HG02623 (cell line): ENCODE results near the gene STON2.
A peak's percentile ranks its signal among the peaks of the same experiment; 100 is the strongest.

ENCODE experiments used
- ATAC-seq: cut with Tn5 transposase; IDR thresholded peaks from one replicate; pipeline ENCODE4 v1.9.1; 2021; ENCODE audit warnings: moderate library complexity; ENCODE audit not compliant: unreplicated experiment

STON2 gene

DNA sequence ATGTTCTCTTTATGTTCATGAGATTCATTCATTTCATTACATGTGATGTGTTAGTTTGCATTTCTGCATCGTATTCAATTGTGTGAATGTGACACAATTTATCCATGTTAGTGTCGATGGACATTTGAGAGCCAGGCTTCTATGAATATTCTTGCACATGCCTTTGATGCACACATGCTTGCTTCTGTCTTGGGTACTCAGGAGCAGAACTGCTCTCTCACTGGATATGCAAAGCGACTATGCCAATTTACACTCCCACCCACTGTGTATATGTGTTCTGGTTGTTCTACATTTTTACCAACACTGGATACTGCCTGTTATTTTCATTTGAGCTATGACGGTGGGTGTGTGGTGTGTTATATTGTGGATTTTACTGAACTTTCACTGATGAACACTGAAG is 95.1 kb downstream of the STON2 start:
- ATAC-seq: no peak

DNA sequence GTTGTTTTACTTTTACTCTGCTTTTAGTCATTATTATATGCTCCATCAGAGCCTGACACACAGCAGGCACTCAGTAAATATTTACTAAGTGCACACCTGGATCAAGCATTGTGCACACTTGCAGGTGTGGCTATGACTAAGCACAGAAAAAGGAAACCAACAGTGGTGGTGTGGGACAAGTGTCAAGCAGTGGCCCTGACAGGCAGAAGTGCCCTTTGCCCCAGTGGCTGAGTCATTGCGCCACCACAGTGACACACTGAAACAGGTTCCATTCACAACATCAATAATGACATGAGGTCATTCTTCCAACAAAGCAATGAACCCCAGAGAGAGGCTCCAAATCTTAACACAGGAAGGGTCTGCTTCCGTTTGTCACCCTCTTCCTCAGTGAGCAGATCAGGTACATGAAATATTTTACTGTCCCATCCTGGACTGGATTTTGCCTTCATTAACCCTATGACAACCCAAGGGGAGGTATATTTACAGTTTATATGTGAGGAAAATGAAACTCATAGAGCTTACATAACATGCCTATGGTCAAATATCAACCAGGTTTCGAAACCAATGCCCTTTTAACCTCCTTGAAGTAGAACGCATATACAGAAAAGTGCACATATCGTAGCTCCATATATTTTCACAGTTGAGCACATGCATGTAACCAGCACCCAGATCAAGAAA is 96.7 kb downstream of the STON2 start:
- ATAC-seq: peak; percentile 94

DNA sequence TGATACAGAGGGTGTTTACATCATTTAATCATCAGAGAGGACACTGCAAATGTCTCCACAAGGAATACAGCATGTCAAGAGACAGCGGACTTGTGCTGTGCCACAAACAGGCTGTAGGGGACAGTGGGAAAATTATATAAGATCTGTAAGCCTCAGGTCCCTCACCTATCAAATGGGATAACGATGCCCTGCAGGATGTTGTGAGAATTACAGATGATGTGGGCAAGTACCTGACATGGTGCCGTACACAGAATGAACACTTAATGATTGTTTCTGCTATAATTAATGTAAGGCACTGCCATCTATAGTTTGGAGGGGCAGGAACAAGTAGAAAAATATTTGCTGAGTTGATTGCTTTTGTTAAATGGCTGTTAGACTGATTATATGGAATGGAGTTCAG is 97.5 kb downstream of the STON2 start:
- ATAC-seq: no peak

DNA sequence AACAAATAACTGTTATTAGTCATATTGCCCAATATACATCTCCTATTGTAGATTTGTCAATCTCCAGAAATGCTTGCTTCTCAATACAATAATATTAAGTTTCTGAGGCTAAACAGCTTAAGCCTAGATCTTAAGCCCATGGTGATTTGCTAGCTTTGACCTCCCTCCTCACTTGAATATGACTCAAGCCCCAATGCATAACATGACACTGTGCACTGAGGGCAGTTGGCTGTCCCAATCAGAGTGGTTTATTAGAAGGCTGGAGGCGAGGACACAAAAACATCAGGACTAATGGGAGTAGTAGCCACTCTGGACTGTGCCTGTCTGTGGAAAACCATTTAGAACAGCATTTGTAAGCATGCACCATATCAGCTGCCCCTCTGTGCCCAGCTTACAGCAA is 98.3 kb downstream of the STON2 start:
- ATAC-seq: no peak

DNA sequence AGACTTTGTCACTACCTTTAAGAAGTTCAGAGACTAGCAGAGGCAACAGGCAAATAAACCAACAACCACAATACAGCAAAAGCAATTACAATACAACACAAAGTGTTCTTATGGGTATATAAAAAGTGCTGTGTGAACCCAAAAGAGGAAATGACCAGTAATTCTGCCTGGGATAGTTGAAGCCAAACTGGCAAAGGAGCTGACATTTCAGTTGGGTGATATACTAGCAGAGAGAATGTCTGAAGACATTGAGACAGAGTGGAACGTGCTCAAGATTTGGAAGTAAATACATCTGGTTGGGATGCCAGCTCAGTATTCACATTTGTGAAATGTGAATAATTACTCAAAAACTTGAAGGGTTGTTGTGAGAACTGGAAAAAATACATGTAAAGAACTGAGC is 98.8 kb downstream of the STON2 start:
- ATAC-seq: no peak

DNA sequence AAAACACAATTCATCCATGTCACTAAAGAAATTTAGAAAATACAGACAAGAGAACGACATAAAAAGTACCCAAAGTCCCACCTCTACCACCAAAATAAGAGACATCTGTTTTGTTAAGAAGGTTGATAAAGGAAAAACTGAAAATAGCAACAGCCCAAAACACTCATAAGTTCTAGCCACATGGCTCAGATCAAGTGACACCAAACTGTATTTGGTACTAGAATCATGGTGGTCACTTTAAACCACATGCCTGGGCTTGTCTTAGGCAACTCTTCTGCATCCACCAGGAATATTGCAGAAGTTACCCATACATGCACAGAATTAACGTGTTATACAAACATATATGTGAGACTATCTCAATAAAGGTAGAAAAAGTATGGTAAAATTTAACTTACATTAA is 101.2 kb downstream of the STON2 start:
- no peak for ATAC-seq

DNA sequence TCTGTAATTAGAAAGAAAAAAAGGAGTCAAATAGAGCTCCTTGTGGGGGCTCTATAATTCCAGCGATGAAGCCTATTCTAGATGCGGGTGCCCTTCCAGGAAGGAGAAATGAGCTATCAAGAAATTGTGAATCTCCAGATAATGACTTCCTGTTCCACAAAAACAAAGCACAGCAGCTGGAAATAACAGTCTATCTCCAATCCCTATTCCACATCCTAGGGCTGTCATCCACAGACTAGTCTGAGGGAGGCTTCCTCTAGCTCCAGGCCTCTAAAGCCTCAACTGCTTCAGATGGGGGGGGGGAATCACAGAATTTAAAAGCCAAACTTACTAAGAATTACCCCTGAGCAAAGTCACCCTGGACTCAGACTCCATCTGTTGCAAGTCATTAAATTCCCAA is 102.0 kb downstream of the STON2 start:
- no peak for ATAC-seq

DNA sequence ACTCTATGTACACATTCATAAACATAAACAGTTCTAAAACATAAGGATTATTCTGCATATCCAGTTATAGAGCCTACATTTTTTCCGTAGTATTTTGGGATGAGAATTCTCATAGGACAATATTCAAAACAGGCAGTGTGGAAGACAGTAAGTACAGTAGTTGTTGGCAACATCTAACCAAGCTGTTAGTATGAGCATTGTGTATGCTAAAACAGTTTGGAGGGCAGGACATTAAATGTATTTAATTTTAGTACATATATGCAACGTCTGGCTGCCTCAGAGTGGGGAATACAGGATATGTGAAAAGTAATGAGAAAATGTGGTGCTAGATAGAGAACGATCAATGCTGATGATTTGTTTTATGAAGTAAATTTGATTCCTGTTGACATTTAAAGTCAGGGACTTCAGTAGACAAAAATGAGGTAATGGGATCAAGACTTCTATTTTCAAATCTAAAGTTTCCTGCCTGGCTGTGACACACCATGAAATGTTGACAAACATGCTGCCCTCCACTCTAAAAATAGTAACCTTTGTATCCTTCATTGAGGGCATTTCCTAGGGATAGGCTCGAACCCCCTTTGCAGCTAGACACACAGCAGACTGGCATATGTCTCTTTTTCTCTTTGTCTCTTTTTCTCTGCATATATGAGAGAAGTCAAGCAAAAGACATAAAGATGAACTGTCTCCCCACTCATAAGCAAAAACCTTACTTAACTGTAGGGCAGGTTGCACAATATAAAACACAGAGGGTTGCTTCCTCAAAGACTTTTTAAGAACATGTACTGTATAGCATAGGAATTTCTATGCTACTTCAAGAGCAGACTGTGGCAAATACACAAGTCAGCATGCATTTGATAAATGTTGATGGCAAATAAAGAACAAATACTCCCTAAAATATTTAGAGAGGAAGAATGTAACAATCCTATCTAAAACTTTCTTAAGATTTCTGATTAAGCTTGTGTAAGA is 103.9 kb downstream of the STON2 start:
- ATAC-seq: no peak

DNA sequence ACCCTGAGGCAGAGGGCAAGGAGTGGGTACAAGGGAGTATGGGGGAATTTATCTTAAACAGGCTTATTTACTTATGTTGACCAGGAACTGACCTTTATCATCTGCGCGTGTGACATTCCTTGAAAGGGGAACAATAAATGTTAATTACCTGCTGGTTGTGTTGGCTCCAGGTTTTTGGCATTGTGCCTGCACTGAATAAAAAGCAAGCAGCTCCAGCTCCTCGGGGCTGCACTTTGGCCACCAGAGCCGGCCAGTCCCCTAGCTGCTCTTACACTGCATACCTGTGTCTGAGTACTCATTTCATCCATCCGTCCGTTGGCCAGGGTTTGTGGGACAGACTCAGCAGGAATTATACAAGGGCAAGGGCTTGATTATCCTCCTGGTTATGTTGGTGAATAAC is 110.6 kb downstream of the STON2 start:
- no peak for ATAC-seq

DNA sequence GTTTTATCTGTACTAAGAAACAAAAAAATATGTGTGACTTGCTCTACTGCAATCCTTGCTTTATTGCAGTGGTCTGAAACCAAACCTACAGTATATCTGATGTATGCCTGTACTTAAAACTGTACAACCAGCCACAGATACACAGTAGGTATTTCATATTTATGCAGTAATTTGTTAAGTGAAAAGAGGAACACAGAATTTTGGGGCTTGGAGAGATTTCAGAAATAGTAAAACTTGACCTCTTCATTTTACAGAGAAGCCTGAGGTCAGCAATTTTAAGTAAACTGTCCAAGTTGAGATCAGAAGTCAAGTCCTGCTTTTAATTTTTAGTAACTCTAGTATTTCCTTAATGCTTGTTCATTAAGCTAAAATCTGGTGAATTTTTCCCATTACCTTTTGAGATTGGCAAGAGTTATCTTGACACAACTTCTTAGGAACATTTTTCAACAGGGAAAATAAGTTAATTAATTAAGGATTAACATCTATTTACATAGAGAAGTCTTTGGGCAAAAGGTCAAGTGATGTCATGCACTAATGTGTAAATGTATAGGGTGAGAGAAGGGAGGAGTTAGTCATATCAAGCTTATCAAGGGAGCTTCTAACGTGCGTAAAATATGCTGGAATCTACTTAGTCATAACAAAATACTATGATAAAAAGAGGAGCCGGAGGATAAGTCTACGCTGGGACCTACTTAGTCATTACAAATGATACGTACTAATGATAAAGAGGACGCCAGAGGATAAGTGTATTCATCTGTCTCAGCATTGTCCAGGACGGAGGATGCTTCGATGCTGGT is 113.4 kb downstream of the STON2 start:
- no peak for ATAC-seq

DNA sequence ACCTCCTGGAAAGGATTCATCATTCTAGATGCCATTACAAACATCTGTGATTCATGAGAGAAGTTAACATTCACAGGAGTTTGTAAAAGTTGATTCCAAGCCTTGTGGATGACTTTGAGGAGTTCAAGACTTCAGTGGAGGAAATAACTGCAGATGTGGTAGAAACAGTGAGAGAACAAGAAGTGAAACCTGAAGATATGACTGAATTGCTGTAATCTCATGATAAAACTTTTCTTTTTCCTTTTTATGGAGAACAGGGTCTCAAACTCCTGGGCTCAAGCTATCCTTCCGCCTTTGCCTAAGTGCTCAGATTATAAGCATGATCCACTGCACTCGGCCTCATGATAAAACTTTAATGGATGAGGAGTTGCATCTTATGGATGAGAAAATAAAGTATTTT is 114.9 kb downstream of the STON2 start:
- ATAC-seq: no peak

DNA sequence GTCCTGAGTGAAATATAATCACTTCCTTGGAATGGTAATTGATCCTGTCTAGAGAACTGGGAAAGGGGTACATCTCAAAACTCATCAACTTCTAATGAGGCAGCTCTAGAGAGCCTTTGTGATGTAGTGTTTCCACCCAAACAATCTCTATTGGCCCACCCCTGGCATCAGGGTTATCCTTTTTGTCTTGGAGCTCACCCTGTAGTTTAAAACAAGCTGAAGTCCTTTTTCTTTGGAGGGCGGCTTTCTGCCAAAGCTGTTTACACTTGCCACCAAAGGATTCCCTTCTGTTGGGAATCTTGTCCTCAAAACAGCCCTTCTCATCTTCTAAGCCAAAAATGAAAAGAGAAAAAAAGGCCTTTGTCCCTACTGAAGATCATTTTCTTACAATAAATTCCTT is 118.8 kb downstream of the STON2 start:
- no peak for ATAC-seq

DNA sequence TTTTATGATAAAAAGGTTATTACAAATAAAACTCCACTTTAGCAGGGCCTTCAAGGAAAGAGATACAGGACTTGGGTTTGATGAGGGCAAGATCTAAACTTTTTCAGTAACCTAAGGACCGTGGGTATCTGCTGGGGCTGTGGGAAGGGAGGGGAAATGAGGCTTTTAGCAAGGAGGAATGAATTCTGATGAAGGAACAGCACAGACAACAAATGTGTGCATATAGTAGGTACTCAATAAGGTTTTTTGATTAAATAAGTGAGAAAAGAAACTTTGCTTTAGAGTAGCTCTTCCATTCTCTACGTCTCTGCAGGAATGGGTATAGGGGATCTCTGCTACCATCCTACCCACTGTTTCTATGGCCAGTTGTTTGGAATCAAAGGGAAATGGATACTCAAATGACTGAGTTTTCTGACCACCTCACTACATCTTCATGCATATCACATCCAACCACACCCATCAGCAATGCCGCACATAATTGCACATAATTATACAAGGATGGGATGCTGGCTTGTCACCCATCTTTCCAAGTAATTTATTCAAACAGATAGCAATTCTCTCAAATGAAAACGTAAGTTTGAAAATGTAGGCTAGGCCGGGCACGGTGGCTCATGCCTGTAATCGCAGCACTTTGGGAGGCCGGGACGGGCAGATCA is 119.9 kb downstream of the STON2 start:
- ATAC-seq: no peak

DNA sequence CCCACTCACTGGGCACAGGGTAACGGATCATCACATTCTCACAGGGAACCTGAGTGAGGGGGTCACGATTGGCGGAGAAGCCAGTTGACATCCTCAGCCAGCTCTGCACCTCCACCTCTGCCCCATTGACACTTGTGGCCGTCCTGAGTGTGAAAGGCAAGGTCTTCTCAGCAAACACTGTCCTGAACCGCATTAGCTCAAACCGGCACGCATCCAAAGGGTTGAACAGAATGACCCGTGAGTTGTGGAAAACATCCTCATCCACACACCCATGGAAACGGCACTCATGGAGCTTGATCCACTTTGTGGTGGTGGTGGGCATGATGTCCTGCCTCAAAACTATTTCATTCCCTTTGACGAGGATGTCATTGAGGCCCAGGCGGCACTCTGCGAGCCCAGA is 123.0 kb downstream of the STON2 start:
- ATAC-seq: no peak

DNA sequence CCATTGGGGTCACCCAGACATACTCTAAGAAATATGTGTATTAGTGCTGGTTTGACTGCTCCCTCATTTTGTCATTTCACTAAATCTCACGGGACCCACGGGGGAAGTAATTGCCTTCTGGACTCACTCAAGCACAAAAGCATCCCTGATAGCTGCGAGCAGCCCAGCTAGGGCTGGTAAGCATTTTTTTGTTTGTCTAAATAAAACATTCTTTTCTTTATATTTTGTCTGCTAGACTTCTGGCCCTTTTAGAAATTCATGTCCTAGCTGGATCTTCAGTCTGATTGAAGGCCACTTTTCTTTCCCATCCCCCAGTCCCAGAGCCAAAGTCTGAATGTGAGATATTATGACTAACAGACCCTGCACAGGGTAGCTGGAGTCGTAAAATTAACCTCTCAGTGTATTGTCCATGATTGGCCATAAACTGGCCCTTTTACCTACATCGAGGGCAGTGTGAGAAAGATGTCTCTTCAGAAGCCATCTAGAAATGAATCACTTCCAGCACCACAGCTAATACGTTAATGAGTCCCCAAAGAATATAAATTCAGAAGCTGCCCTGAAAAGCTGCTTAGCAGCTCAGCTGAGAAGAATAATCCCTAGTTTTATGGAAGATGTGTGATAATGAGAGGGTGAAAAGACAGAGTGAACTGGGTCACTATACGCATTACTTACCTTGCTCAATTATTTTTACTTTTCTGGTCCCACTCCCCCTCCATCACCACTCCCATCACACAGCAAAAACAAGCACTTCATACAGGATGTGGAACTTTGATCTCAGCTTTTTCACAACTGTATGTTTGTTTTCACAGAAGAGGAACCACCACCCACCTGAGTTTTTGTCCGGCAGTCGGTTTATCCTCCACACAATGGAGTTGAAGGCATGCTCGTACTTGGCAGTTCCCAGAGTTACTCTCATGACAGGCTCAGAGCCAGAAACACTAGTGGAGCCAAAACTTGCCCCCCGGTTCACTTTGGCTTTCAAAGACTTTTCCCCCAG is 123.8 kb downstream of the STON2 start:
- no peak for ATAC-seq

DNA sequence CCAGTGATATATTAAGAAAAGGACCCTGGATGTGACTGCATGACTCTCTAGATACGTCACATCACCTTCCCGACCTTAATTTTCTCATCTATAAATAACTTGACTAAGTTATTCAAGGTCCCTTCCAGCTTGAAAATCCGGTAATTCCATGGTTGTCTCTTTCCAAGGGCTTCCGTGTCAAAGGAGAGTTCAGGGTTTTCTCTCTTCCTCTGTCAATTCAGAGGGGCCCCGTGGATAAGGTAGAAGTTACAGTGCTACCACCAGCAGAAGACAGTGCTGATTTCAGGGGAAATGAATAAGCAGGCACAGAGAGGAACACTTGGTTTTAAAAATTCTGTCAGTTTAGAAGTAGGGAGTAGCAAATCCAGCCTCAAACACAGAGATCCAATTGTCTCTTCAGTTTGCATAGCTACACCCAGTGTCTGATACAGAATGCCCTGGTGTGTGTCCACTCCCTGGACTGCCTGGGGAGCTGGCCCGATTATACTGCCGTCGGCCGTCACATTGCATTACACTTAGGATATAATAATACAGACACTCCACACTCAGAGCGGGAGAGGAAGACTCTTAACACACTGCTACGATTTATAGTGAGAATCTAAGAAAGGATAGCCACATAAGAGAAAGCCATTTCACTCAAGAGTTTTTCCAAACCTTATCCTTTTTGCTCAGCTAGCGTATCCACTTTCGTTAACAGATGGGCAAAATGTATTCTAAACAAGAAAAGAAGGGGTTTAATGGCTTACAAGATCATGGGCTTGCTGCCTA is 124.6 kb downstream of the STON2 start:
- no peak for ATAC-seq

DNA sequence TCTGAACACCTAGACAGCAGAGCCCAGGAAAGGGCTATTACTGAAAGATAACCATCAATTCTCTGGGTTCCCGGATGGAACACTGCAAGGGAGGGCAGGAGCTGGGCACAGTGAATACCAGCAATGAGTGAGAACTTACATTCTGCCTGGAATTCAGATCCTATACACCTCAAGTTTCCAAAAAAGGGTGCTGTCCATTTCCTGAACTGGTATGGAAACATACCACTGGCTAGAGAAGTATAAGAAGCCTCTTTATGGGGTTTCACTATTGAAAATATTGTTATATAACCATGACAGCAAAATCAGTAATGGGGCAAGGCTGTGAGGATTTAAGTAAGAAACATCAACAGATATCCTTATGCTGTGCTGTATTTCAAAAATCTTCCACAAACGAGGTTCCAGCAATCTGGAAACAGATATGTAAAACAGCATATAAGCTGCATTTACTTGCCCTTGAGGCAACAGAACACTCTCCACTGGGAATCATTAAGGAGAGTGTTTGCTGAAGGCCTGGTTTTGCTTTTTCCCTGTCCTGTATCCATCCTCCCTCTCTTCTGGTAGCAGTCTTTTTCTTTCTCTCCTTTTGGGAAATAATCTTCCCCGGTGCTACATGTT is 126.1 kb downstream of the STON2 start:
- no peak for ATAC-seq

DNA sequence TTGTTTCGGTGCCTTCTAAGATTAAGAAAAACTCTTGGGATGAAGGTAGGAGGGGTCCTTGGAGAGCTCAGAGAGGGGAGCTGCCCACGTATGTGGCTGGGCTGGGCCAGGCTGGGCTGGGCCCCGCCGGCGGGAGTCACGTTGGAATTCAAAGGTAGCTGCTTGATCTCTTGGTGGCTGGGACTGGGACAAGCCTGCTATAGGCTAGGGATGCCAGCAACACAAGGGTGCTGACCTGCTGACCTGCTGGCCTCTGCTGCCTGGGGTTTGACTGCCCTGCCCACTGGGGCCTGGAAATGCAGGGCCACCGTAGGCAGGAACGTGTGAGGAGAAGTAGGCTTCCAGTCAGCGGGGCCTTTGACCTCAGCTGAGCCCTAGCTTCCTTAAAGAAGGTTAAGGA is 126.6 kb downstream of the STON2 start:
- no peak for ATAC-seq

DNA sequence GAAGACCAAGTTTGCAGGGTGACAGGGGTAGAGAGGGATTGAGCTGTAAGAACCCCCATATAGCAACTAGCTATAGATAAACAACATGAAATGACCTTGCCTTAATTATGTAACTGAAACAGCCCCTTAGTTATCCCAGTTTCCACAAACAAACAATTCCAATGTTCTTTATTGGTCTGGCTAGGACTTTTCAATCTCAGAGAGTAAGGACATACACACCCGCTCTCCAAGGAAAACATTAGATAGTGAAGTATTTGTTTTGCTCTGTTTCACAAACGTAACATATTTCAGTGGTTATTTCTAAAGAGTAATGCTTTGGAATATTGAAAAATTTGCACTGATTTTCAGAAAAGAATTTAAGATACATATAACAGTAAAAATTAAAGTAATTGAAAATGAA is 127.8 kb downstream of the STON2 start:
- no peak for ATAC-seq
